Endothelial cell of umbilical vein (primary cell): ENCODE data around the gene COL6A2. TPM values are rescaled to one million over a fixed set of nuclear protein-coding genes. Genes with fewer than 3 reads are reported as not detected.

ENCODE experiments used
- BruUV-seq: library from RNA; stranded (reverse); fragments of 400-500 nt; replicated peaks from 2 replicates; lab custom pipeline; 2021; lab: Mats Ljungman, UMichigan
- CTCF ChIA-PET: fragments of 300-600, 350-600 bp; sonication (Branson Sonifier 250); formaldehyde crosslinking; loops from one replicate; lab custom pipeline; 2021; ENCODE audit warnings: antibody characterized with exemption, inconsistent platforms; lab: Charles Lee
- POLR2A ChIA-PET: fragments of 300-600, 350-600 bp; sonication (Branson Sonifier 250); formaldehyde crosslinking; loops from one replicate; lab custom pipeline; 2021; ENCODE audit warnings: antibody characterized with exemption, inconsistent platforms; lab: Charles Lee
- DNase-seq: peaks from one replicate; pipeline ENCODE4 v3.0.0-alpha.2; 2011; ENCODE audit warnings: low read depth, low spot score
- FAIRE-seq: peaks from 2 replicates; lab custom pipeline; 2011; peaks lifted over from hg19 to GRCh38; lab: Jason Lieb, UNC
- H2AFZ ChIP-seq: 2 replicates; pipeline ENCODE4 v1.6.0; 2012; ENCODE audit warnings: low read depth, low read length, control low read depth, inconsistent platforms
- H3K27ac ChIP-seq: 2 replicates; pipeline ENCODE4 v1.5.1; 2011; ENCODE audit warnings: low read depth, mild to moderate bottlenecking, control low read depth, low read length, moderate library complexity; ENCODE audit not compliant: insufficient read depth
- H3K27me3 ChIP-seq, 2 experiments: 2 replicates each; pipeline versions ENCODE4 v1.6.0 to v1.6.1; 2011; ENCODE audit warnings: low read length in 2 of 2, mixed read lengths in 1 of 2; ENCODE audit not compliant: control insufficient read depth in 2 of 2, insufficient read depth in 2 of 2
- H3K36me3 ChIP-seq, 2 experiments: 2 replicates in 1 of 2; 3 replicates in 1 of 2; pipeline ENCODE4 v1.5.1; 2011; ENCODE audit warnings: low read length in 2 of 2, mild to moderate bottlenecking in 1 of 2, moderate library complexity in 1 of 2; ENCODE audit not compliant: control insufficient read depth in 2 of 2, insufficient read depth in 2 of 2; ENCODE audit errors: extremely low read depth in 1 of 2
- H3K4me1 ChIP-seq: 3 replicates; pipeline ENCODE4 v1.5.1; 2011; ENCODE audit warnings: mild to moderate bottlenecking, low read length; ENCODE audit not compliant: control insufficient read depth, insufficient read depth; ENCODE audit errors: extremely low read depth
- H3K4me2 ChIP-seq: 2 replicates; pipeline ENCODE4 v1.6.1; 2011; ENCODE audit warnings: low read length, control low read depth, mixed read lengths; ENCODE audit not compliant: insufficient read depth
- H3K4me3 ChIP-seq, 3 experiments: fragments of 200-600 bp in 1 of 3; sonication (generic), shearing (Covaris generic) in 1 of 3; replicated peaks in 1 of 3; 2 replicates each; pipeline ENCODE4 v1.5.1; 2011 to 2016; ENCODE audit warnings: control low read depth in 3 of 3, low read length in 3 of 3, mild to moderate bottlenecking in 2 of 3, inconsistent platforms in 1 of 3, low read depth in 1 of 3, moderate library complexity in 1 of 3; ENCODE audit not compliant: insufficient read depth in 1 of 3
- H3K79me2 ChIP-seq: 2 replicates; pipeline ENCODE4 v1.6.0; 2012; ENCODE audit warnings: low read length, inconsistent platforms; ENCODE audit not compliant: control insufficient read depth, insufficient read depth
- H3K9ac ChIP-seq: replicated peaks from 2 replicates; pipeline ENCODE3; 2011; ENCODE audit warnings: low read length, control low read depth; ENCODE audit not compliant: insufficient read depth; ENCODE audit errors: extremely low read depth
- H3K9me1 ChIP-seq: replicated peaks from 3 replicates; pipeline ENCODE4 v1.6.0; 2011; ENCODE audit warnings: mild to moderate bottlenecking, low read length; ENCODE audit not compliant: control insufficient read depth, insufficient read depth; ENCODE audit errors: extremely low read depth
- H3K9me3 ChIP-seq: replicated peaks from 2 replicates; pipeline ENCODE4 v1.5.1; 2012; ENCODE audit warnings: low read length, inconsistent platforms; ENCODE audit not compliant: control insufficient read depth, insufficient read depth
- H4K20me1 ChIP-seq: replicated peaks from 2 replicates; pipeline ENCODE3; 2011; ENCODE audit warnings: mild to moderate bottlenecking, low read length; ENCODE audit not compliant: control insufficient read depth, insufficient read depth; ENCODE audit errors: extremely low read depth
- CTCF ChIP-seq, 2 donors: IDR thresholded peaks; 1 replicate in 1 of 2; 2 replicates in 1 of 2; pipeline ENCODE4 v1.5.1; 2011; ENCODE audit warnings: low read length in 2 of 2, mild to moderate bottlenecking in 2 of 2, moderate library complexity in 2 of 2, control low read depth in 1 of 2, inconsistent platforms in 1 of 2, low read depth in 1 of 2; ENCODE audit not compliant: insufficient read depth in 1 of 2; ENCODE audit errors: extremely low read depth in 1 of 2
- EZH2 ChIP-seq: IDR thresholded peaks from 2 replicates; pipeline ENCODE4 v1.6.1; 2012; ENCODE audit warnings: borderline replicate concordance, low read depth, mild to moderate bottlenecking, moderate library complexity, low read length, inconsistent platforms; ENCODE audit not compliant: severe bottlenecking
- FOS ChIP-seq: IDR thresholded peaks from 2 replicates; pipeline ENCODE4 v1.6.1; 2011; ENCODE audit warnings: mild to moderate bottlenecking, low read length, moderate library complexity, borderline replicate concordance; ENCODE audit not compliant: insufficient read depth
- GATA2 ChIP-seq: IDR thresholded peaks from 2 replicates; pipeline ENCODE4 v1.7.0; 2011; ENCODE audit warnings: low read depth, mild to moderate bottlenecking, moderate library complexity, mixed read lengths, low read length; ENCODE audit not compliant: insufficient read length, insufficient read depth
- JUN ChIP-seq: IDR thresholded peaks from 2 replicates; pipeline ENCODE4 v1.6.1; 2011; ENCODE audit warnings: borderline replicate concordance, low read depth; ENCODE audit not compliant: insufficient read length, insufficient read depth
- MAX ChIP-seq: IDR thresholded peaks from 2 replicates; pipeline ENCODE4 v1.6.1; 2011; ENCODE audit not compliant: insufficient read depth, insufficient read length
- MYC ChIP-seq: IDR thresholded peaks from one replicate; pipeline ENCODE4 v1.6.1; 2011; ENCODE audit warnings: mild to moderate bottlenecking, low read depth, low read length
- POLR2A ChIP-seq: IDR thresholded peaks from 2 replicates; pipeline ENCODE4 v1.6.1; 2012; ENCODE audit warnings: low read depth, mild to moderate bottlenecking, control low read depth, low read length
- POLR2AphosphoS5 ChIP-seq: IDR thresholded peaks from 2 replicates; pipeline ENCODE4 v1.6.1; 2012; ENCODE audit warnings: low read depth, mild to moderate bottlenecking, control low read depth, low read length, moderate library complexity; ENCODE audit not compliant: insufficient read depth
- dilution Hi-C: fragments of 300-500 bp; cut with MboI; formaldehyde crosslinking; loops from one replicate; pipeline ENCODE4 v1.15.0; 2019; ENCODE audit warnings: low sequenced_read_pairs; ENCODE audit not compliant: extremely low pct_ligation_motif_present
- intact Hi-C: fragments of 100-400 bp; cut with micrococcal nuclease; formaldehyde crosslinking; loops from one replicate; pipeline ENCODE4 v1.10.0; 2022
- polyA plus RNA-seq, 4 experiments: library from polyadenylated mRNA; depleted of rRNA in 3 of 4; stranded (reverse) in 3 of 4; unstranded in 1 of 4; fragments of >200 nt; gene quantifications; 2 replicates each; pipeline versions ENCODE4 v1.2.1 to v1.2.3, GENCODE V29; 2011 to 2012; ENCODE audit warnings: missing spikeins in 1 of 4
- total RNA-seq: library from RNA; stranded (reverse); gene quantifications from 2 replicates; pipeline ENCODE4 v1.2.3, GENCODE V29; 2021

COL6A2 gene
- total and polyA plus RNA-seq, 2 donors (not counting 3 experiments of a cell fraction or from before 2014, with no cell fraction given), result 3.4 to 6.1 TPM

- CTCF ChIA-PET, result no interaction called here
- Histone ChIP-seq H3K9me3 (no peaks in the 10 kb centered on the region), H3K4me3 (no peak overlapping the region), H3K27me3 (peaks cover 2 to 7% of the 10 kb centered on the region in 2 experiments), H3K36me3 (no peaks in the 10 kb centered on the region), H3K4me1 (no peaks in the 10 kb centered on the region), H3K9ac (no peak overlapping the region), H2AFZ (no peak overlapping the region), H3K4me2 (no peak overlapping the region), H4K20me1 (no peaks in the 10 kb centered on the region), H3K9me1 (no peaks in the 10 kb centered on the region), H3K79me2 (no peaks in the 10 kb centered on the region), H3K27ac (no peak overlapping the region)
- dilution Hi-C loops, result no loop called here
- intact Hi-C loops, result no loop called here
- no peak for DNase-seq
- no peak for TF ChIP-seq JUN
- no peak for TF ChIP-seq CTCF (IDR thresholded peaks at IDR 0.05; ENCODE audit: extremely low read depth in 1 of 2, insufficient read depth in 1 of 2, low read depth in 1 of 2, low read length in 2 of 2)
- no peak for TF ChIP-seq GATA2
- TF ChIP-seq POLR2AphosphoS5, result no peak
- TF ChIP-seq MYC, result no peak
- TF ChIP-seq MAX, result no peak
- no peak for TF ChIP-seq POLR2A
- TF ChIP-seq FOS, result no peak
- no peak for TF ChIP-seq EZH2
- POLR2A ChIA-PET, result no interaction called here
- BruUV-seq, result no TSS peak
- FAIRE-seq, result no peak
Measured at GRCh38 chr21:46093668-46094400, 4.1 kb upstream of the COL6A2 start.
